ENCODE data around the gene DCTPP1.
"Not testable (repeated sequence)": the region's sequence is repeated elsewhere in the genome, so short reads cannot be mapped to it uniquely, and the experiment has no call there.

DNA sequence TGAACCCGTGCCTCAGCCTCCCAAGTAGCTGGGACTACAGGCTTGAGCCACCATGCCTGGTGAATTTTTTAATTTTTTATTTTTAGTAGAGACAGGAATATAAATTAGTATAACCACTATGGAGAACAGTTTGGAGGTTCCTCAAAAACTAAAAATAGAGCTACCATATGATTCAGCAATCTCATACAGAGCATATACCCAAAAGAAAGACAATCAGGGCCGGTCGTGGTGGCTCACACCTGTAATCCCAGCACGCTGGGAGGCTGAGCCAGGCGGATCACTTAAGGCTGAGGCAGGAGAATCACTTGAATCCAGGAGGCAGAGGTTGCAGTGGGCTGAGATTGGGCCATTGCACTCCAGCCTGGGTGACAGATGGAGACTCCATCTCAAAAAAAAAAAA, 31.6 kb upstream of the DCTPP1 start:
- TF ChIP-seq, protein P1, sequence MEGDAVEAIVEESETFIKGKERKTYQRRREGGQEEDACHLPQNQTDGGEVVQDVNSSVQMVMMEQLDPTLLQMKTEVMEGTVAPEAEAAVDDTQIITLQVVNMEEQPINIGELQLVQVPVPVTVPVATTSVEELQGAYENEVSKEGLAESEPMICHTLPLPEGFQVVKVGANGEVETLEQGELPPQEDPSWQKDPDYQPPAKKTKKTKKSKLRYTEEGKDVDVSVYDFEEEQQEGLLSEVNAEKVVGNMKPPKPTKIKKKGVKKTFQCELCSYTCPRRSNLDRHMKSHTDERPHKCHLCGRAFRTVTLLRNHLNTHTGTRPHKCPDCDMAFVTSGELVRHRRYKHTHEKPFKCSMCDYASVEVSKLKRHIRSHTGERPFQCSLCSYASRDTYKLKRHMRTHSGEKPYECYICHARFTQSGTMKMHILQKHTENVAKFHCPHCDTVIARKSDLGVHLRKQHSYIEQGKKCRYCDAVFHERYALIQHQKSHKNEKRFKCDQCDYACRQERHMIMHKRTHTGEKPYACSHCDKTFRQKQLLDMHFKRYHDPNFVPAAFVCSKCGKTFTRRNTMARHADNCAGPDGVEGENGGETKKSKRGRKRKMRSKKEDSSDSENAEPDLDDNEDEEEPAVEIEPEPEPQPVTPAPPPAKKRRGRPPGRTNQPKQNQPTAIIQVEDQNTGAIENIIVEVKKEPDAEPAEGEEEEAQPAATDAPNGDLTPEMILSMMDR (IDR thresholded peaks at IDR 0.05) = not testable (repeated sequence)
- TF ChIP-seq POLR2A, POLR2AphosphoS5 (IDR thresholded peaks at IDR 0.05): not testable (repeated sequence)
